Mesodermal cell (in vitro differentiated cells): ENCODE measurements around the gene HAUS6.

Experiments used
- H3K27ac ChIP-seq: 2 replicates; pipeline ENCODE4 v1.7.0; 2013; ENCODE audit warnings: mild to moderate bottlenecking, low read depth, low read length, moderate library complexity; ENCODE audit not compliant: severe bottlenecking
- H3K36me3 ChIP-seq: 2 replicates; pipeline ENCODE4 v1.7.1; 2013; ENCODE audit warnings: mild to moderate bottlenecking, low read length, moderate library complexity; ENCODE audit not compliant: control insufficient read depth, insufficient read depth
- H3K4me1 ChIP-seq: one replicate; pipeline ENCODE4 v1.7.1; 2013; ENCODE audit warnings: mild to moderate bottlenecking, low read length; ENCODE audit not compliant: insufficient read depth, control insufficient read depth, poor library complexity, severe bottlenecking
- H3K4me3 ChIP-seq: 2 replicates; pipeline ENCODE4 v1.7.0; 2013; ENCODE audit warnings: low read length, control low read depth, mild to moderate bottlenecking; ENCODE audit not compliant: insufficient read depth, poor library complexity, severe bottlenecking; ENCODE audit errors: extremely low read depth
- H3K9me3 ChIP-seq: 2 replicates; pipeline ENCODE4 v1.7.1; 2013; ENCODE audit warnings: mild to moderate bottlenecking, low read length, moderate library complexity; ENCODE audit not compliant: control insufficient read depth
- WGBS, 2 experiments: methylation state at CpG; one replicate each; pipeline ENCODE4 v1.1.5; 2013; ENCODE audit warnings: missing lambda C conversion rate in 2 of 2; ENCODE audit not compliant: insufficient coverage in 2 of 2; 5-methylcytosine and 5-hydroxymethylcytosine counted together

HAUS6 gene

DNA sequence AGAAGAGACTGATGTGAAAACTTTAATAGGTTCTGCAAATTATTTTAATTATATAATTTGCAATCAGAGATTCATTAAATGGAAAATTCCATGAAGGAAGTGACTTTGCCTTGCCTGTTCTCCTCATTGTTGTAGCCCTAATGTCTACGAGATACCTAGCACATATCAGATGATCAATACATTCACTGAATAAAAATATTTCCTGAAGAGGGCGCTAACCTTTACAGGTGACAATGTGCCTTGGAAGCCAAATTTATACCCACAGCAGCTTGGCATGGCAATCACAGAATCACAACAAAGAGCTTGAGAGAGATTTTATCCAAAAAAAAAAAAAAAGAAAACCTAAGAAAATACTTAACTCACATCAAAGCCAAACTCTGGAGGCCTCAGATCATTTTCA lies 17.4 kb downstream of the HAUS6 start:
- H3K4me1 ChIP-seq, result no peaks in the 10 kb centered on the region
- H3K36me3 ChIP-seq, result peaks cover 91% of the 10 kb centered on the region
- H3K27ac ChIP-seq, result no peak overlapping the region
- WGBS, 2 experiments, result 70 to 80% methylated on average over 1 to 2 of the region's 2 CpGs
- H3K9me3 ChIP-seq, result no peaks in the 10 kb centered on the region
- H3K4me3 ChIP-seq, result no peak overlapping the region

DNA sequence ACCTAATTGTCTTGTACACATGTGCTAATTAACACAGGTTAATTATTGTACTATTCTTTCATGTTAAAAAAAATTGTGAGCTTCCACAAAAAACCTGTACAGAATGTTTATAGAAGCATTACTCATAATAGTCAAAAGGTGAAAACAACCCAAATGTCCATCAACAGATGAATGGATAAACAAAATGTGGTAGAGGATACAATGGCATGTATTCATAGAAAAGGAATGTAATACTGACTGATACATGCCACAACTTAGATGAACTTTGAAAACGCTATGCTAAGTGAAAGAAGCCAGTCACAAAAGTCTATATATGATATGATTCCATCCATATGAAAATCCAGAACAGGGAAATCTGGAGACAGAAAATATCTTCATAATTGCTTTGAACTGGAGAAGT lies 27.9 kb downstream of the HAUS6 start:
- H3K4me3 ChIP-seq, result no peak overlapping the region
- H3K36me3 ChIP-seq, result peaks cover 82% of the 10 kb centered on the region

DNA sequence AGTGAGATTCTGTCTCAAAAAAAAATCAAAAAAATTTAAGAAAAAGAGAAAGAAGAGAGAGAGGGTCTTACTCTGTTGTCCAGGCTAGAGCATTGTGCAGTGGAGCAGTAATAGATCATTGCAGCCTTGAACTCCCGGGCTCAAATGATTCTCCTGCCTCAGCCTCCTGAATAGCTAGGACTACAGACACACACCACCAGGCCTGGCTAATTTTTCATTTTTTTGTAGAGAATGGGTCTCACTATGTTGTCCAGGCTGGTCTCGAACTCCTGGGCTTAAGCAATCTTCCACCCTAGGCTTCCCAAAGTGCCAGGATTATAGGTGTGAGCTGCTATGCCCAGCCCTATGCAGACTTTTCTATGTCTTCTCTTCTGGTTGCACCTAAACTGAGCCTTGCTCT lies 28.5 kb downstream of the HAUS6 start:
- H3K27ac ChIP-seq, result no peak overlapping the region
- no peak overlapping the region for H3K4me3 ChIP-seq
- H3K36me3 ChIP-seq, result peaks cover 84% of the 10 kb centered on the region
- no peaks in the 10 kb centered on the region for H3K4me1 ChIP-seq
- H3K9me3 ChIP-seq, result no peaks in the 10 kb centered on the region
- 100% methylated on average over 1 to 2 of the region's 2 CpGs for WGBS, 2 experiments

More for the DNA sequence above, 27.9 kb downstream of the HAUS6 start:
- Histone ChIP-seq H3K4me1 (no peaks in the 10 kb centered on the region), H3K27ac (no peak overlapping the region), H3K9me3 (no peaks in the 10 kb centered on the region)
- WGBS, 2 experiments, result no CpG with 5 or more reads among the region's 1 CpG

DNA sequence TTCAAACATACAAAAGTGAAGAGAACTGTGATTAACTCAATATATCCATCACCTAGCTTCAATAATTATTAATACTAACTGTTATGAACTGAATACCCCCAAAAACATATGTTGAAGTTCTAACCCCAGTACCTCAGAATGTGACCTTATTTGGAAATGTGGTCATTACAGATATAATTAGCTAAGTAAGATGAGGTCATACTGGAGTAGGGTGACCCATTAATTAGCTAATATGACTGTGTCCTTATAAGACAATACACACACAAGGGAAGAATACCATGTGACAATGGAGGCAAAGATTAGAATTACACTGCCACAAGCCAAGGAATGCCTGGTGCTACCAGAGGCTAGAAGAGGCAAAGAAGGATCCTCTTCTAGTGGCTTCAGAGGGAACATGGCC lies 45.7 kb downstream of the HAUS6 start:
- Histone ChIP-seq H3K36me3 (peaks cover 60% of the 10 kb centered on the region), H3K27ac (no peak overlapping the region), H3K4me3 (no peak overlapping the region), H3K9me3 (no peaks in the 10 kb centered on the region), H3K4me1 (no peaks in the 10 kb centered on the region)

DNA sequence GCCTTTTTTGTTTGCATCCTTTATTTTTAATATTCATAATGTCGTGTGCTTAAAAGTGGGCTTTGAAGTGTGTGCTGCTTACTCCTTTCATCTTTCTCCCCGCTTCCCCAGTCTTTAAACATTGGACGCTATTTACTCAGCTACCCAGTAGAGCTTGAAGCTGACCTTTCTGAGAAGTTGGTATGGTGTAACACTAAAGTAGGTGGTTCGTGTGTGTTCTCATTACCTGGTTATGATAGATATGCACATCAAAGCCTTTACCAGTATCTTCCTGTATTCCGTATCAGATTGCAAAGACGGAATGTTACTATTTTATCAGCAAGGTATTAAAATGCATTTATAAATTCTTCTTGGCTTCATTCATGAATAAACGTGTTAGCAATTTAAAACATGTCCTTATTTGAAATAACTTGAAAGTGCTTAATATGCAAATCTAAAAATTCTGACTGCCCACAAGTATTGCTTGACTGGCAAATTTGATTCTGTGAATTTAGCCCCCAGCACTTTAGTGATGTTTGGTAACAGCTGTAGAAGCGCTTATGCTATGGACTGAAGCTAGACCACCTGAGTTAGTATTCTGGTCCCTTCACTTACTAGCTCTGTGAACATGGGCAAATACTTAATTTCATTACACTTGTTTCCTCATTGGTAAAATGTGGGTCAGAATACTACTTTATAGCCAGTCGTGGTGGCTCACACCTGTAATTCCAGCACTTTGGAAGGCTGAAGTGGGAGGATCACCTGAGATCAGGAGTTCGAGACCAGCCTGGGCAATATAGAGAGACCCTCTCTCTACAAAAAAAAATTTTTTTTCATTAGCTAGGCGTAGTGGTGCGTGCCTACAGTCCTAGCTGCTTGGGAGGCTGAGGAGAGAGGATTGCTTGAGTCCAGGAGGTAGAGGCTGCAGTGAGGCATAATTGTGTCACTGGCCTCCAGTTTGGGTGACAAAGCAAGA lies 51.8 kb downstream of the HAUS6 start:
- 87 to 92% methylated on average over 2 of the region's 12 CpGs for WGBS, 2 experiments

DNA sequence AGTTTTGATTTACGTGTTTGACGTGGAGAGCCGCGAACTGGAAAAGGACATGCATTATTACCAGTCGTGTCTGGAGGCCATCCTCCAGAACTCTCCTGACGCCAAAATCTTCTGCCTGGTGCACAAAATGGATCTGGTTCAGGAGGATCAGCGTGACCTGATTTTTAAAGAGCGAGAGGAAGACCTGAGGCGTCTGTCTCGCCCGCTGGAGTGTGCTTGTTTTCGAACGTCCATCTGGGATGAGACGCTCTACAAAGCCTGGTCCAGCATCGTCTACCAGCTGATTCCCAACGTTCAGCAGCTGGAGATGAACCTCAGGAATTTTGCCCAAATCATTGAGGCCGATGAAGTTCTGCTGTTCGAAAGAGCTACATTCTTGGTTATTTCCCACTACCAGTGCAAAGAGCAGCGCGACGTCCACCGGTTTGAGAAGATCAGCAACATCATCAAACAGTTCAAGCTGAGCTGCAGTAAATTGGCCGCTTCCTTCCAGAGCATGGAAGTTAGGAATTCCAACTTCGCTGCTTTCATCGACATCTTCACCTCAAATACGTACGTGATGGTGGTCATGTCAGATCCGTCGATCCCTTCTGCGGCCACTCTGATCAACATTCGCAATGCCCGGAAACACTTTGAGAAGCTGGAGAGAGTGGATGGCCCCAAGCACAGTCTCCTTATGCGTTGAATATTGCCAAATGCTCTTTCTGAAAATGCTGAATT lies 52.6 kb downstream of the HAUS6 start:
- Histone ChIP-seq H3K4me3 (peak overlapping the region; percentile 96), H3K9me3 (no peaks in the 10 kb centered on the region), H3K27ac (peak overlapping the region; percentile 97), H3K36me3 (peaks cover 6% of the 10 kb centered on the region), H3K4me1 (no peaks in the 10 kb centered on the region)
- WGBS, 2 experiments, result 3 to 4% methylated on average over 28 to 32 of the region's 33 CpGs

More for the DNA sequence above, 51.8 kb downstream of the HAUS6 start:
- Histone ChIP-seq H3K4me3 (peak overlapping the region; percentile 96), H3K36me3 (peaks cover 6% of the 10 kb centered on the region), H3K27ac (peak overlapping the region; percentile 97), H3K4me1 (no peaks in the 10 kb centered on the region), H3K9me3 (no peaks in the 10 kb centered on the region)

DNA sequence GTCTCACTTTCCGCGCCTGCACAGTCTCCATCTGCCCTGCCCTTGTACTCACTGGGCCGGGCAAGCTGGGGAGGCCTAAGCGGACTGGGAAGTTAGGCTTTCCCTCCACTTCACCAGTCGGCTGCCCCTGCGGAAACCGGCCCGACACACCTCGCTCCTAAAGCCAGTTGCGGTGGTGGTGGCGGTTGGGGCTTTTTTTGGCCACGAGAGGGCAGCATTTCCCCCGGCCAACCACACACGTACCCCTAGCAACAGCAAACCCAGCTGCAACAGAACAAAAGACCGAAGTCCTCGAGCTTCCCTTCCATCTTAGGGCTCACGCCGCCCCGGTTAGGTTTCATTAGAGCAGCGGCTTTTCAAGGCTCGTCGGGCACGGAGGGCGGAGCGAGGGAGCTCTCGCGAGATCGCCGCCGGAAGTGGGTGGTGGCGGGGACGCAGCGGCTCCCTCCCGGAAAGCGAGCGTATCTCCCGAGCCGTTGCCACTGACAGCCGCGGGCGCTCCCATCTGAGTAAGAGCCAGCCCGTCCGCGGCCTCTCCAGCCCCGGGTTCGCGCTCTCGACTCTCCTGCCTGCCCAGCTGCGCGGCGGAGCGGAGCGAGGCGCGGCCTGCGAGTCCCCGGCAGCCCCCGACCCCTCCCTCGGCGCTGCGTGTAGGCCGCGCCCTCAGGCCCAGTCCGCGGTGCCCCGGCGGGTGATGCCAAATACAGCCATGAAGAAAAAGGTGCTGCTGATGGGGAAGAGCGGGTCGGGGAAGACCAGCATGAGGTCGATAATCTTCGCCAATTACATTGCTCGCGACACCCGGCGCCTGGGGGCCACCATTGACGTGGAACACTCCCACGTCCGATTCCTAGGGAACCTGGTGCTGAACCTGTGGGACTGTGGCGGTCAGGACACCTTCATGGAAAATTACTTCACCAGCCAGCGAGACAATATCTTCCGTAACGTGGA lies 53.5 kb downstream of the HAUS6 start, which contains the start of gene RRAGA:
Gene RRAGA (plus strand): TSS at position 462 of the 951 bp plus-strand sequence. CDS start 233 bp downstream, at position 695.
- H3K36me3 ChIP-seq, result no peaks in the 10 kb centered on the region
- H3K4me1 ChIP-seq, result no peaks in the 10 kb centered on the region
- H3K9me3 ChIP-seq, result no peaks in the 10 kb centered on the region
- peak within 1 kb of the TSS; percentile 97 for H3K27ac ChIP-seq
- H3K4me3 ChIP-seq, result peak within 1 kb of the TSS; percentile 96
- 0 to 1% methylated on average over 63 to 77 of the region's 82 CpGs for WGBS, 2 experiments

DNA sequence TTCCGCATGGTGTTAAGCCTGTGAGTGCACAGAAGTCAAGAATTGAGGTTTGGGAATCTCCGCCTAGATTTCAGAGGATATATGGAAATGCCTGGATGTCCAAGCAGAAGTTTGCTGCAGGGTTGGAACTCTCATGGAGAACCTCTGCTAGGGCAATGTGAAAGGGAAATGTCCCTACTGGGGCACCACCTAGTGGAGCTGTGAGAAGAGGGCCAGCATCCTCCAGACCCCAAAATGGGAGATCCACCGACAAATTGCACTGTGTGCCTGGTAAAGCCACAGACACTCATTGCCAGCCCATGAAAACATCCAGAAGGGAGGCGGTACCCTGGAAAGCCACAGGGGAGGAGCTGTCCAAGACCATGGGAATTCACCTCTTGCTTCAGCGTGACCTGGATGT lies 66.1 kb downstream of the HAUS6 start:
- WGBS, 2 experiments, result 95 to 100% methylated on average over 4 to 5 of the region's 5 CpGs
- no peaks in the 10 kb centered on the region for H3K4me1 ChIP-seq
- no peaks in the 10 kb centered on the region for H3K36me3 ChIP-seq
- no peaks in the 10 kb centered on the region for H3K9me3 ChIP-seq
- no peak overlapping the region for H3K27ac ChIP-seq
- H3K4me3 ChIP-seq, result no peak overlapping the region

DNA sequence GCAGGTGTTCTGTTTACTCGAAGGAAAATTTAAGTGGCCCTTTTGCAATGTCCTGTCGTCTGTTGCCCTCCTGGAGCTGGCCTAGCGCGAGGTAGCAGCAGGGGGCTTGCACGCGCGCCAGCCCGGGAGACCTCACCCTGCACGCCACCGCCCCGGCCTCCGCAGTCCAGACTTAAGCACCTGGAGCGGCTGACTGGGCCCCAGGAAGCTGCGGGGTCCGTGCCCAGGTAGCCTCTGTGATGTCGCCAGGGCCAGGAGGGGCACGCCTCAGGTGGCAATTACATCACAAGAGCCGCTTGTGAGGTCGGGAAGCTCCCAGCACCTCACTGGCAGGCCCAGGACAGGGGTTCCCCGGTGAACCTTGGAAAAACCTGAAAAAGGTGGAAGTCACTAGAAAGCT lies 69.7 kb downstream of the HAUS6 start, which contains the start of gene SAXO1:
Gene SAXO1 (minus strand): TSS at position 195 of the 400 bp plus-strand sequence. CDS start 301 bp downstream, outside the sequence.
- Histone ChIP-seq H3K4me1 (no peaks in the 10 kb centered on the region), H3K4me3 (no peak within 1 kb of the TSS), H3K9me3 (no peaks in the 10 kb centered on the region), H3K27ac (no peak within 1 kb of the TSS), H3K36me3 (no peaks in the 10 kb centered on the region)
- 93 to 94% methylated on average over 19 to 20 of the region's 20 CpGs for WGBS, 2 experiments

DNA sequence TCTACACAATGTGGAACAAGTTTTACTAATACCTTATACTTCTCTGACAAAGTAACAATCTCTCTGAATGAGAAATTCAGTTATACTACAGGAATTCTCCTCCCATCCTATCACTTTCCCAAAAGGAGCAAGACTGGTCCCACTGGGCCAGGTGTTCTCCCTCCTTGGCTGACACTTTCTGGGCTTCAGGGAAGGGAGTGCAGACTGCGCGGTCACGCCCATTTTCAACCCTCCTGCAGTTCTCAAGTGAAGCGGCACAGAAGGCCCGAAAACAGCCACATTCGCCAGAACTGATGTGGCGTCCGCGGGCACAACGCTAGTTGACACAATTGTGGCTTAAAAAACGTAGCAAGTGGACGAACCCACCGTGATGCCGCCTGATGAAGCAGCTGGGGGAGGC lies 70.3 kb downstream of the HAUS6 start:
- no peaks in the 10 kb centered on the region for H3K9me3 ChIP-seq
- H3K4me1 ChIP-seq, result no peaks in the 10 kb centered on the region
- H3K4me3 ChIP-seq, result no peak overlapping the region
- 93 to 95% methylated on average over 14 of the region's 14 CpGs for WGBS, 2 experiments
- no peaks in the 10 kb centered on the region for H3K36me3 ChIP-seq
- H3K27ac ChIP-seq, result no peak overlapping the region
